Thoracic aorta (tissue), 2 donors: ENCODE results near the gene CHAF1B. TPM values are rescaled to one million over a fixed set of nuclear protein-coding genes. Genes with fewer than 3 reads are reported as not detected.

ENCODE experiments used
- ATAC-seq: fragments of 150-250 bp; one replicate; pipeline ENCODE4 v1.8.0; 2017; ENCODE audit warnings: low read depth; ENCODE audit not compliant: insufficient number of reproducible peaks, low FRiP score
- DNase-seq: peaks from one replicate; pipeline ENCODE4 v3.0.0-alpha.2; 2020; ENCODE audit warnings: low spot score
- H3K27ac ChIP-seq, 2 donors: fragments of 200-600 bp; sonication (generic); 1 replicate in 1 of 2; 2 replicates in 1 of 2; pipeline ENCODE4 v1.5.1; 2016; ENCODE audit warnings: mild to moderate bottlenecking in 2 of 2, moderate library complexity in 2 of 2
- H3K27me3 ChIP-seq: fragments of 200-600 bp; sonication (generic); replicated peaks from 2 replicates; pipeline ENCODE4 v1.6.0; 2016; ENCODE audit warnings: mild to moderate bottlenecking; ENCODE audit not compliant: insufficient read depth
- H3K36me3 ChIP-seq: fragments of 200-600 bp; sonication (generic); one replicate; pipeline ENCODE4 v1.5.1; 2016
- H3K4me1 ChIP-seq, 2 donors: fragments of 200-600 bp; sonication (generic); 1 replicate in 1 of 2; 2 replicates in 1 of 2; pipeline versions ENCODE4 v1.5.1 to v1.6.0; 2016; ENCODE audit warnings: low read depth in 2 of 2, mild to moderate bottlenecking in 1 of 2; ENCODE audit not compliant: control insufficient read depth in 1 of 2
- H3K4me3 ChIP-seq: fragments of 200-600 bp; sonication (generic); 2 replicates; pipeline ENCODE4 v1.5.1; 2016; ENCODE audit warnings: mild to moderate bottlenecking
- H3K9me3 ChIP-seq: fragments of 200-600 bp; sonication (generic); 2 replicates; pipeline ENCODE4 v1.5.1; 2016
- CTCF ChIP-seq: fragments of 200-600 bp; sonication (generic); IDR thresholded peaks from one replicate; pipeline ENCODE4 v1.5.1; 2019; ENCODE audit warnings: antibody characterized with exemption
- total RNA-seq, 2 donors: library from RNA; depleted of rRNA; stranded (reverse); fragments of >200 nt; gene quantifications; one replicate each; pipeline versions ENCODE4 v1.1.0 to v1.2.3, GENCODE V29; 2016

Gene CHAF1B
- total RNA-seq, 2 donors from 2014 or later: 0.35 to 1.2 TPM

DNA sequence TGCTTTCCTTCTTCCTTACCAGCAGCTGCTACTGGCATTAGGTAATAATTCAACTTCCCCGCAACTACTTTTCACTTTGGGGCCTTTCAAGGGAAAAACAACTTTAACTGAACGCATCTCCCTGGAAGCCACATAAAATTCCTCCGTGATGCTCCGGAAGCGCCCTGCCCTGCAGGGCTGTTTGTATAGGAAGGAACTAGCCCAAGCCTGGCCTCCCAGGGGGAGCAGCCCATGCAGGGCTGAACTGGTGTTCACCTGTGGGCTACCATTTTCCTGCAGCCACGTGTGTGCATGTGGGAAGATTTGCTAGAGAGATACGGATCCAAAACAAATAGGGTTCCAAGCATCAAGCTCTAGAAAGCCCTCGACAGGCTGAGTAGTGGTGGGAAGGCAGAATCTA, 80.3 kb downstream of the CHAF1B start:
- no peak for TF ChIP-seq CTCF
- Histone ChIP-seq H3K27me3 (no peaks in the 10 kb centered on the region), H3K36me3 (no peaks in the 10 kb centered on the region), H3K9me3 (no peaks in the 10 kb centered on the region), H3K4me1 (no peaks in the 10 kb centered on the region), H3K4me3 (no peak overlapping the region), H3K27ac (no peak overlapping the region)
- DNase-seq: no peak
- ATAC-seq: no peak

DNA sequence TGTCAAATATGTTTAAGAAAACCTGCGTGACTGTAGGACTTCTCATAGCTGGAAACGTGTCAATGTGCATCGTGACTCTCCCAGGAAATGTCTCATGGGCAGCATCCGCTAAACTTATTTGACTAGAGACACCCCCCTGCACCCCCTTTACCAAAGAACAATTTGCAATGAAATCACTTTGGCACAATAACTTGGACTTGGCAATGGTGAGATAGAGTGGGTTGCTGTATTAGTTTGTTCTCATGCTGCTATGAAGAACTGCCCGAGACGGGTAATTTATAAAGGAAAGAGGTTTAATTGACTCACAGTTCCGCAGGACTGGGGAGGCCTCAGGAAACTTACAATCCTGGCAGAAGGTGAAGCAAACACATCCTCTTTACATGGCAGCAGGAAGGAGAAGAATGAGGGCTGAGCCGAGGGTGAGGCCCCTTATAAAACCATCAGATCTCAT, 80.9 kb downstream of the CHAF1B start:
- no peaks in the 10 kb centered on the region for H3K27me3 ChIP-seq
- DNase-seq (no peak), ATAC-seq (no peak)
- no peaks in the 10 kb centered on the region for H3K9me3 ChIP-seq
- no peak overlapping the region for H3K4me3 ChIP-seq
- H3K27ac ChIP-seq: no peak overlapping the region
- TF ChIP-seq CTCF: no peak
- no peaks in the 10 kb centered on the region for H3K36me3 ChIP-seq
- H3K4me1 ChIP-seq: no peaks in the 10 kb centered on the region

Other genes with a start within 250 kb of the CHAF1B start
- gene DOP1B, start 228.6 kb upstream of the CHAF1B start, total RNA-seq: 10 to 100 TPM; 14.6 to 20.6 TPM
- 10 to 100 TPM; 23.3 to 58.8 TPM for gene MORC3, start 65.2 kb upstream of the CHAF1B start, total RNA-seq
- gene CLDN14, start 94.7 kb downstream of the CHAF1B start, total RNA-seq: not detected